H9 (cell line): Measurements from ENCODE around the gene RPL28. TPM values are rescaled to one million over a fixed set of nuclear protein-coding genes. Genes with fewer than 3 reads are reported as not detected.

Experiments used
- DNase-seq: peaks from one replicate; pipeline ENCODE4 v3.0.0-alpha.2; 2017
- H2AFZ ChIP-seq: one replicate; pipeline ENCODE4 v1.6.1; 2013; ENCODE audit warnings: mild to moderate bottlenecking, low read length, control low read depth, moderate library complexity
- H2AK5ac ChIP-seq: 2 replicates; pipeline ENCODE4 v1.6.1; 2013; ENCODE audit warnings: low read length, control low read depth, mixed read lengths; ENCODE audit not compliant: insufficient read length
- H2BK120ac ChIP-seq: one replicate; pipeline ENCODE4 v1.6.1; 2013; ENCODE audit warnings: low read depth, mild to moderate bottlenecking, low read length, control low read depth, inconsistent platforms; ENCODE audit not compliant: poor library complexity, severe bottlenecking
- H2BK12ac ChIP-seq: 2 replicates; pipeline ENCODE4 v1.6.1; 2013; ENCODE audit warnings: low read length, control low read depth, mixed read lengths, low read depth; ENCODE audit not compliant: insufficient read length
- H2BK15ac ChIP-seq: 2 replicates; pipeline ENCODE4 v1.6.1; 2013; ENCODE audit warnings: low read depth, low read length, control low read depth
- H2BK20ac ChIP-seq: one replicate; pipeline ENCODE4 v1.6.1; 2013; ENCODE audit warnings: low read depth, mild to moderate bottlenecking, low read length, control low read depth, inconsistent platforms; ENCODE audit not compliant: poor library complexity, severe bottlenecking
- H2BK5ac ChIP-seq: 2 replicates; pipeline ENCODE4 v1.6.1; 2013; ENCODE audit warnings: low read length, control low read depth, mixed read lengths; ENCODE audit not compliant: insufficient read length
- H3K14ac ChIP-seq: 2 replicates; pipeline ENCODE4 v1.6.1; 2013; ENCODE audit warnings: low read length, control low read depth; ENCODE audit not compliant: insufficient read depth
- H3K18ac ChIP-seq: 2 replicates; pipeline ENCODE4 v1.6.1; 2013; ENCODE audit warnings: low read depth, mild to moderate bottlenecking, mixed read lengths, low read length, control low read depth; ENCODE audit not compliant: insufficient read length
- H3K23ac ChIP-seq: 2 replicates; pipeline ENCODE4 v1.6.1; 2013; ENCODE audit warnings: low read length, control low read depth, mixed read lengths, low read depth; ENCODE audit not compliant: insufficient read length
- H3K23me2 ChIP-seq: 2 replicates; pipeline ENCODE4 v1.6.1; 2013; ENCODE audit warnings: low read depth, mild to moderate bottlenecking, mixed read lengths, low read length, control low read depth; ENCODE audit not compliant: insufficient read length, poor library complexity, severe bottlenecking
- H3K27ac ChIP-seq: 2 replicates; pipeline ENCODE4 v1.5.1; 2013; ENCODE audit warnings: low read length, control low read depth, mixed read lengths, low read depth; ENCODE audit not compliant: insufficient read length
- H3K27me3 ChIP-seq: 2 replicates; pipeline ENCODE4 v1.6.1; 2013; ENCODE audit warnings: low read length, control low read depth, inconsistent platforms; ENCODE audit not compliant: insufficient read depth
- H3K4ac ChIP-seq: 2 replicates; pipeline ENCODE4 v1.6.1; 2013; ENCODE audit warnings: low read depth, mild to moderate bottlenecking, control low read depth, inconsistent platforms, low read length, moderate library complexity
- H3K4me1 ChIP-seq: 2 replicates; pipeline ENCODE4 v1.6.1; 2013; ENCODE audit warnings: low read length, control low read depth, inconsistent platforms; ENCODE audit not compliant: insufficient read depth
- H3K4me2 ChIP-seq: 2 replicates; pipeline ENCODE4 v1.6.1; 2013; ENCODE audit warnings: low read length, control low read depth, mixed read lengths; ENCODE audit not compliant: insufficient read length, insufficient read depth
- H3K56ac ChIP-seq: 2 replicates; pipeline ENCODE4 v1.6.1; 2013; ENCODE audit warnings: low read depth, mild to moderate bottlenecking, mixed read lengths, low read length, control low read depth; ENCODE audit not compliant: insufficient read length
- H3K79me1 ChIP-seq: 2 replicates; pipeline ENCODE4 v1.6.1; 2013; ENCODE audit warnings: low read depth, mild to moderate bottlenecking, moderate library complexity, low read length, control low read depth, inconsistent platforms; ENCODE audit not compliant: insufficient read depth, poor library complexity, severe bottlenecking
- H3K79me2 ChIP-seq: 2 replicates; pipeline ENCODE4 v1.6.1; 2013; ENCODE audit warnings: low read length, control low read depth, inconsistent platforms; ENCODE audit not compliant: insufficient read depth
- H3K9ac ChIP-seq: 2 replicates; pipeline ENCODE4 v1.6.1; 2013; ENCODE audit warnings: low read length, control low read depth, mixed read lengths; ENCODE audit not compliant: insufficient read length; ENCODE audit errors: extremely low read depth
- H3K9me3 ChIP-seq: one replicate; pipeline ENCODE4 v1.6.1; 2013; ENCODE audit warnings: low read depth, low read length, inconsistent platforms; ENCODE audit not compliant: control insufficient read depth
- H3T11ph ChIP-seq: one replicate; pipeline ENCODE4 v1.6.1; 2013; ENCODE audit warnings: mild to moderate bottlenecking, low read length, control low read depth, inconsistent platforms
- H4K20me1 ChIP-seq: one replicate; pipeline ENCODE4 v1.6.1; 2013; ENCODE audit not compliant: control insufficient read depth, insufficient read length, insufficient read depth
- H4K5ac ChIP-seq: 2 replicates; pipeline ENCODE4 v1.6.1; 2013; ENCODE audit warnings: low read depth, mild to moderate bottlenecking, mixed read lengths, low read length, control low read depth; ENCODE audit not compliant: insufficient read length
- H4K8ac ChIP-seq: replicated peaks from 2 replicates; pipeline ENCODE4 v1.6.1; 2013; ENCODE audit warnings: low read length, control low read depth, mixed read lengths, low read depth; ENCODE audit not compliant: insufficient read length
- H4K91ac ChIP-seq: 2 replicates; pipeline ENCODE4 v1.6.1; 2013; ENCODE audit warnings: low read depth, mild to moderate bottlenecking, moderate library complexity, mixed read lengths, low read length, control low read depth; ENCODE audit not compliant: insufficient read length
- H3K27ac Mint-ChIP-seq, 3 experiments: 2 replicates in 2 of 3; 3 replicates in 1 of 3; pipeline ENCODE4 v1.8.0; 2020 to 2021; ENCODE audit warnings: mixed read lengths in 3 of 3, mild to moderate bottlenecking in 1 of 3, moderate library complexity in 1 of 3
- H3K27me3 Mint-ChIP-seq: 2 replicates; pipeline ENCODE4 v1.8.0; 2021; ENCODE audit warnings: low read depth, mild to moderate bottlenecking, moderate library complexity, mixed read lengths
- H3K36me3 Mint-ChIP-seq, 3 experiments: 2 replicates in 2 of 3; 3 replicates in 1 of 3; pipeline ENCODE4 v1.8.0; 2020 to 2021; ENCODE audit warnings: low read depth in 3 of 3, mixed read lengths in 3 of 3; ENCODE audit not compliant: insufficient read depth in 1 of 3
- H3K4me1 Mint-ChIP-seq, 2 experiments: 2 replicates each; pipeline ENCODE4 v1.8.0; 2020; ENCODE audit warnings: mixed read lengths in 2 of 2
- H3K4me3 Mint-ChIP-seq, 2 experiments: 2 replicates in 1 of 2; 3 replicates in 1 of 2; pipeline ENCODE4 v1.8.0; 2020 to 2021; ENCODE audit warnings: mild to moderate bottlenecking in 2 of 2, mixed read lengths in 2 of 2, moderate library complexity in 1 of 2
- H3K9me3 Mint-ChIP-seq, 2 experiments: 2 replicates in 1 of 2; 3 replicates in 1 of 2; pipeline ENCODE4 v1.8.0; 2020; ENCODE audit warnings: mild to moderate bottlenecking in 2 of 2, mixed read lengths in 2 of 2, moderate library complexity in 1 of 2
- CTCF ChIP-seq: fragments of 200-600 bp; sonication (generic); conservative IDR thresholded peaks from 3 replicates; pipeline ENCODE4 v1.8.0; 2021; ENCODE audit warnings: antibody characterized with exemption, mild to moderate bottlenecking
- WGBS: extraction: QIAGEN DNeasy Blood & Tissue Kit; methylation state at CpG from one replicate; pipeline ENCODE4 v1.1.7; 2013; ENCODE audit warnings: missing lambda C conversion rate, low lambda C conversion rate, mixed read lengths; ENCODE audit not compliant: insufficient read length; ENCODE audit errors: extremely low coverage; 5-methylcytosine and 5-hydroxymethylcytosine counted together
- total RNA-seq: library from RNA; stranded (reverse); gene quantifications from 2 replicates; pipeline ENCODE4 v1.2.1, GENCODE V29; 2021

The RPL28 gene
- total RNA-seq, 1 experiment from 2014 or later, result 2,076 TPM

- Mint-ChIP-seq H3K27me3 (peaks cover 2% of the 10 kb centered on the region), H3K4me1 (peaks cover 48 to 52% of the 10 kb centered on the region in 2 experiments), H3K27ac (peak overlapping the region; percentile 93 to 96 (median 94); a peak in 6 of 7 replicates), H3K36me3 (peaks cover 17 to 26% (median 19%) of the 10 kb centered on the region in 3 experiments), H3K9me3 (no peaks in the 10 kb centered on the region), H3K4me3 (peak overlapping the region; percentile 39 to 54)
- Histone ChIP-seq H3K79me1 (peaks cover 3% of the 10 kb centered on the region), H3K56ac (no peak overlapping the region), H3K14ac (no peak overlapping the region), H3K27me3 (no peaks in the 10 kb centered on the region), H3K4me2 (no peak overlapping the region), H3K27ac (no peak overlapping the region), H4K5ac (no peak overlapping the region), H3K9me3 (no peaks in the 10 kb centered on the region), H2BK12ac (no peak overlapping the region), H4K8ac (no peak overlapping the region), H3T11ph (no peak overlapping the region), H2AK5ac (no peak overlapping the region), H2BK5ac (no peak overlapping the region), H3K4me1 (peaks cover 2% of the 10 kb centered on the region), H3K4ac (no peak overlapping the region), H2BK120ac (no peak overlapping the region), H3K23me2 (no peaks in the 10 kb centered on the region), H3K79me2 (no peaks in the 10 kb centered on the region), H3K18ac (no peak overlapping the region), H4K20me1 (peaks cover 3% of the 10 kb centered on the region), H2BK15ac (no peak overlapping the region), H4K91ac (no peak overlapping the region), H3K23ac (no peak overlapping the region), H2BK20ac (no peak overlapping the region), H3K9ac (no peak overlapping the region), H2AFZ (no peak overlapping the region)
- TF ChIP-seq CTCF, result no peak
- no CpG with 5 or more reads among the region's 18 CpGs for WGBS
- no peak for DNase-seq
These were observed 7.4 kb downstream of the RPL28 start for GRCh38 chr19:55392820-55393761.
